Colonic mucosa (tissue), 4 donors: ENCODE measurements around the gene CPNE5. TPM values are rescaled to one million over a fixed set of nuclear protein-coding genes. Genes with fewer than 3 reads are reported as not detected.

Source experiments
- DNase-seq: peaks from one replicate; pipeline ENCODE4 v3.0.0-alpha.2; 2020
- H3K27ac ChIP-seq: fragments of 200-600 bp; one replicate; pipeline ENCODE4 v1.8.0; 2021
- H3K27me3 ChIP-seq: fragments of 200-600 bp; one replicate; pipeline ENCODE4 v1.8.0; 2021
- H3K36me3 ChIP-seq: fragments of 200-600 bp; one replicate; pipeline ENCODE4 v1.8.0; 2021
- H3K4me1 ChIP-seq: fragments of 200-600 bp; one replicate; pipeline ENCODE4 v1.8.0; 2021; ENCODE audit warnings: mild to moderate bottlenecking
- H3K4me3 ChIP-seq: fragments of 200-600 bp; one replicate; pipeline ENCODE4 v1.8.0; 2021
- H3K9ac ChIP-seq, 2 donors: one replicate each; pipeline ENCODE4 v1.7.0; 2013; ENCODE audit warnings: control low read depth in 2 of 2, low read depth in 2 of 2, low read length in 2 of 2
- H3K9me3 ChIP-seq: fragments of 200-600 bp; one replicate; pipeline ENCODE4 v1.8.0; 2021
- CTCF ChIP-seq: fragments of 200-600 bp; IDR thresholded peaks from one replicate; pipeline ENCODE4 v1.8.0; 2022; ENCODE audit warnings: antibody characterized with exemption, mild to moderate bottlenecking
- intact Hi-C: fragments of 100-400 bp; cut with DNase I; formaldehyde crosslinking; loops from one replicate; pipeline ENCODE4 v1.14.1; 2022
- total RNA-seq, 2 donors: library from RNA; stranded (reverse); fragmentation: NEBNext Ultra II Directional in 1 of 2; extraction: Animal tissue kit (Norgen Biotek cat#: 25700) in 1 of 2; gene quantifications; one replicate each; pipeline ENCODE4 v1.2.1, GENCODE V29; 2021
- donor health status: healthy.
- donor health status: DM: no; HTN: no; CAD: no.
- donor health status: DM: no; HTN: no; CAD: no.

Gene CPNE5
- total RNA-seq, 2 donors from 2014 or later: 4.6 to 8.0 TPM

GRCh38 chr6:36844232-36845170, 5.3 kb upstream of the CPNE5 start:
- Histone ChIP-seq H3K36me3 (no peaks in the 10 kb centered on the region), H3K9ac (no peak overlapping the region), H3K27me3 (peaks cover 7% of the 10 kb centered on the region), H3K4me1 (no peaks in the 10 kb centered on the region), H3K4me3 (no peak overlapping the region), H3K27ac (no peak overlapping the region), H3K9me3 (no peaks in the 10 kb centered on the region)
- no peak for TF ChIP-seq CTCF
- intact Hi-C loops: no loop called here
- no peak for DNase-seq

- intact Hi-C loops: no loop called here
- Histone ChIP-seq H3K27me3 (peaks cover 15% of the 10 kb centered on the region), H3K4me1 (no peaks in the 10 kb centered on the region), H3K9me3 (no peaks in the 10 kb centered on the region), H3K4me3 (no peak overlapping the region), H3K27ac (no peak overlapping the region), H3K36me3 (no peaks in the 10 kb centered on the region), H3K9ac (no peak overlapping the region)
- no peak for TF ChIP-seq CTCF
- no peak for DNase-seq
Observed at GRCh38 chr6:36843170-36843569, 3.9 kb upstream of the CPNE5 start.

- Histone ChIP-seq H3K9me3 (no peaks in the 10 kb centered on the region), H3K4me3 (no peak overlapping the region), H3K27me3 (peaks cover 15% of the 10 kb centered on the region), H3K9ac (no peak overlapping the region), H3K4me1 (no peaks in the 10 kb centered on the region), H3K27ac (no peak overlapping the region), H3K36me3 (no peaks in the 10 kb centered on the region)
- TF ChIP-seq CTCF: no peak
- DNase-seq: no peak
- intact Hi-C loops: no loop called here
Observed at GRCh38 chr6:36841756-36842155, 2.5 kb upstream of the CPNE5 start.

DNA sequence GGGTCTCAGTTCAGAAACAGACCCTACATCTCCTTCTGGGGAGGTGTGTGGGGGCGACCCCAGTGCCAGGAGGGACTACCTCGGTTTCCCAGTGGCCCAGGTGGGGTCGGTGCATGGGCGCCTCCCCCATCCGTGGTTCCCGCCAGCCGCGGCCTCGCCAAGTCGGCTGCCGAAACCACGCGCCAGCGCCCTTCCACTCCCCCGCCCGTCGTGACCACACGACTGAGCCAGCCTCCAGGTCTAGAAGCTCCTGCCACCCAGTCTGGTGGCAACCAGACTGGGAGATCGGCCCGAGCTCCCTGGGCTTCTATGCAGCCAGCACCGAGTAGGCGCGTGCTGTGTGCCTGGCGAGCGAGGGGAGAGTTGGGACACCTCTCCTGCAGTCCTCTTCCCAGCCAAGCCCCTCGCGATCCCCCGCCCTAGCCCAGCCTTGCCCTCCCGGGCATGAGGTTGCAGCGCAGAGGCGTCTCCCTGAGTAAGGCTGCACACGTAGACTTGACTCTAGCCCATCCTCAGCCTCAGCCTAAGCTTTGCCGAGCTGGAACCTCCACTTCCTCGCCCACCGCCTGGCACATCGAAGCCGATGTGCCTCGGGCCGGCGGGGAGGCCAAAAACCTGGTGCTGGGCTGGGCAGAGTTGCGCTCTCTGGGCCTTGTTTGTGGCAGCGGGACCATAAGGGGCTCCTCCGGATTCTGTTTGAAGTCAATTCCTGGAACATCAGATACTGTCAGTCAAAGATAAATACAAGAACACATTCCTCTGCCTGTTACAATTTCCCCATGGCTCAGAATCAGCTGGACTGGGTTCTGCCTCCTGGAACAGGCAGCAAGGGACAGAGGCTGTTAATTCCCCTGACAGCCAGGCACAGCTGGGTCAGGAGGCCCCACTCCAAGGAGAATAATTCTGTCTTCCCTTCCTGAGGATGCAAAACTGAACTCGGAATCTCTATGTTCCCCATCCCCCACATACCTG, 1.5 kb upstream of the CPNE5 start:
- H3K9ac ChIP-seq: no peak overlapping the region
- DNase-seq: no peak

More for the DNA sequence above, 1.5 kb upstream of the CPNE5 start:
- Histone ChIP-seq H3K9me3 (no peaks in the 10 kb centered on the region), H3K27ac (no peak overlapping the region), H3K36me3 (no peaks in the 10 kb centered on the region), H3K4me3 (peak overlapping the region; percentile 42), H3K4me1 (no peaks in the 10 kb centered on the region), H3K27me3 (peaks cover 15% of the 10 kb centered on the region)
- intact Hi-C loops: no loop called here
- no peak for TF ChIP-seq CTCF
